Activated effector memory CD4-positive, alpha-beta T cell treated with anti-CD3 and anti-CD28 coated beads, Interleukin-2, amount 50 U/mL, for 16 hours (primary cell): Measurements from ENCODE around the gene ATP1B1.
A peak's percentile ranks its signal among the peaks of the same experiment; 100 is the strongest.

Experiments
- DNase-seq: peaks from one replicate; pipeline ENCODE4 v3.0.0-alpha.2; 2020

ATP1B1 gene

GRCh38 chr1:169098380-169098779, 8.1 kb upstream of the ATP1B1 start:
- no peak for DNase-seq

GRCh38 chr1:169099561-169099960, 6.9 kb upstream of the ATP1B1 start:
- DNase-seq: no peak

- DNase-seq: no peak
Measured at GRCh38 chr1:169100208-169100607, 6.3 kb upstream of the ATP1B1 start.

- no peak for DNase-seq
Measured at GRCh38 chr1:169100651-169101088, 5.8 kb upstream of the ATP1B1 start.

GRCh38 chr1:169102567-169102966, 3.9 kb upstream of the ATP1B1 start:
- DNase-seq: no peak

GRCh38 chr1:169103002-169103401, 3.5 kb upstream of the ATP1B1 start:
- DNase-seq: no peak

GRCh38 chr1:169103480-169103893, 3.0 kb upstream of the ATP1B1 start:
- no peak for DNase-seq

GRCh38 chr1:169105087-169105433, 1.4 kb upstream of the ATP1B1 start:
- no peak for DNase-seq

GRCh38 chr1:169105434-169106094, 926 bp upstream of the ATP1B1 start:
- peak; percentile 78 for DNase-seq

- peak; percentile 65 for DNase-seq
Measured at GRCh38 chr1:169106921-169107602, 572 bp downstream of the ATP1B1 start.

GRCh38 chr1:169107603-169108208, 1.2 kb downstream of the ATP1B1 start:
- peak; percentile 64 for DNase-seq

GRCh38 chr1:169108223-169108622, 1.7 kb downstream of the ATP1B1 start:
- no peak for DNase-seq

GRCh38 chr1:169108863-169109560, 2.5 kb downstream of the ATP1B1 start:
- DNase-seq: no peak

- DNase-seq: no peak
Measured at GRCh38 chr1:169109561-169110134, 3.2 kb downstream of the ATP1B1 start.

- no peak for DNase-seq
Measured at GRCh38 chr1:169110236-169110635, 3.7 kb downstream of the ATP1B1 start.

GRCh38 chr1:169110689-169111447, 4.4 kb downstream of the ATP1B1 start:
- no peak for DNase-seq

- DNase-seq: no peak
Measured at GRCh38 chr1:169111472-169111871, 5.0 kb downstream of the ATP1B1 start.

- DNase-seq: no peak
Measured at GRCh38 chr1:169112241-169112640, 5.8 kb downstream of the ATP1B1 start.

- DNase-seq: no peak
Measured at GRCh38 chr1:169113613-169114119, 7.2 kb downstream of the ATP1B1 start.

GRCh38 chr1:169115891-169116585, 9.5 kb downstream of the ATP1B1 start:
- DNase-seq: peak; percentile 65

GRCh38 chr1:169117014-169117413, 10.5 kb downstream of the ATP1B1 start:
- no peak for DNase-seq

GRCh38 chr1:169117599-169117998, 11.1 kb downstream of the ATP1B1 start:
- no peak for DNase-seq
